ENCODE measurements around the gene RNF212B. TPM values are rescaled to one million over a fixed set of nuclear protein-coding genes. Genes with fewer than 3 reads are reported as not detected.
A peak's percentile ranks its signal among the peaks of the same experiment; 100 is the strongest.

RNF212B gene
- total and polyA plus RNA-seq, 2 of the 13 experiments (the other 11 are each of a cell fraction or from before 2014, with no cell fraction given) = 0.05 TPM; not detected in 1

DNA sequence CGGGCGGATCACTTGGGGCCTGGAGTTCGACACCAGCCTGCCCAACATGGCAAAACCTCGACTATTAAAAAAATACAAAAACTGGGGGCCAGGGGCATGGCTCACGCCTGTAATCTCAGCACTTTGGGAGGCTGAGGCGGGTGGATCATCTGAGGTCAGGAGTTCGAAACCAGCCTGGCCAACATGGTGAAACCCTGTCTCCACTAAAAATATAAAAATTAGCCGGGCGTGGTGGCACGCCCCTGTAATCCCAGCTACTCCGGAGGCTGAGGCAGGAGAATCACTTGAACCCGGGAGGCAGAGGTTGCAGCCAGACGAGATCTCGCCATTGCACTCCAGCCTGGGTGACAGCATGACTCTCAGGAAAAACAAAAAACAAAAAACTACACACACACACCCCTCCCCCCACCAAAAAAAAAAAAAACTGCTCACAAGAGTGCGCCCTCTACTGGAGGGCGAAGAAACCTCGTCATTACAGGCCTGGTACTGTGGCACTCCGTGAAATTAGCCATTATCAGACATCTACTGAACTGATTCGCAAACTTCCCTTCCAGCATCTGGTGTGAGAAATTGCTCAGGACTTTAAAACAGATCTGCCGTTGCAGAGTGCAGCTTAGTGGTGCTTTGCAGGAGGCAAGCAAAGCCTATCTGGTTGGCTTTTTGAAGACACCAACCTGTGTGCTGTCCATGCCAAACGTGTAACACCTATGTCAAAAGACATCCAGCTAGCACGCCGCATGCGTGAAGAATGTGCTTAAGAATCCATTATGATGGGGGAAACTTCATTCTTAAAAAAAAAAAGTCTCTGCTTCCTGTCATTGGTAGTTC lies 57.2 kb downstream of the RNF212B start (continued):
- TF ChIP-seq, protein P1, sequence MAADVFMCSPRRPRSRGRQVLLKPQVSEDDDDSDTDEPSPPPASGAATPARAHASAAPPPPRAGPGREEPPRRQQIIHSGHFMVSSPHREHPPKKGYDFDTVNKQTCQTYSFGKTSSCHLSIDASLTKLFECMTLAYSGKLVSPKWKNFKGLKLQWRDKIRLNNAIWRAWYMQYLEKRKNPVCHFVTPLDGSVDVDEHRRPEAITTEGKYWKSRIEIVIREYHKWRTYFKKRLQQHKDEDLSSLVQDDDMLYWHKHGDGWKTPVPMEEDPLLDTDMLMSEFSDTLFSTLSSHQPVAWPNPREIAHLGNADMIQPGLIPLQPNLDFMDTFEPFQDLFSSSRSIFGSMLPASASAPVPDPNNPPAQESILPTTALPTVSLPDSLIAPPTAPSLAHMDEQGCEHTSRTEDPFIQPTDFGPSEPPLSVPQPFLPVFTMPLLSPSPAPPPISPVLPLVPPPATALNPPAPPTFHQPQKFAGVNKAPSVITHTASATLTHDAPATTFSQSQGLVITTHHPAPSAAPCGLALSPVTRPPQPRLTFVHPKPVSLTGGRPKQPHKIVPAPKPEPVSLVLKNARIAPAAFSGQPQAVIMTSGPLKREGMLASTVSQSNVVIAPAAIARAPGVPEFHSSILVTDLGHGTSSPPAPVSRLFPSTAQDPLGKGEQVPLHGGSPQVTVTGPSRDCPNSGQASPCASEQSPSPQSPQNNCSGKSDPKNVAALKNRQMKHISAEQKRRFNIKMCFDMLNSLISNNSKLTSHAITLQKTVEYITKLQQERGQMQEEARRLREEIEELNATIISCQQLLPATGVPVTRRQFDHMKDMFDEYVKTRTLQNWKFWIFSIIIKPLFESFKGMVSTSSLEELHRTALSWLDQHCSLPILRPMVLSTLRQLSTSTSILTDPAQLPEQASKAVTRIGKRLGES (CRISPR knock-in tag; IDR thresholded peaks at IDR 0.05; ENCODE audit: borderline replicate concordance) = 0 out of 2 replicates have a peak, but pooled peaks have one; percentile 18
- TF ChIP-seq CREM (IDR thresholded peaks at IDR 0.05) (peak; percentile 64), CREM (CRISPR knock-in tag; IDR thresholded peaks at IDR 0.05) (no peak), KDM5A (IDR thresholded peaks at IDR 0.05; ENCODE audit: borderline replicate concordance, low read length) (no peak; the same call in 1 of the 2 replicates), HOXD1 (CRISPR knock-in tag; IDR thresholded peaks at IDR 0.05) (peak; percentile 61; the same call in 1 of the 2 replicates), ZNF552 (CRISPR knock-in tag; IDR thresholded peaks at IDR 0.05; ENCODE audit: borderline replicate concordance) (no peak), ZNF782 (CRISPR knock-in tag; IDR thresholded peaks at IDR 0.05; ENCODE audit: borderline replicate concordance) (no peak), NCOA5 (CRISPR knock-in tag; IDR thresholded peaks at IDR 0.05) (peak; percentile 74; the same call in 1 of the 2 replicates), ZNF891 (CRISPR knock-in tag; IDR thresholded peaks at IDR 0.05) (0 out of 2 replicates have a peak, but pooled peaks have one; percentile 23), HOXA3 (CRISPR knock-in tag; IDR thresholded peaks at IDR 0.05) (peak; percentile 46; the same call in 1 of the 2 replicates), ZMAT3 (CRISPR knock-in tag; conservative IDR thresholded peaks at IDR 0.05) (0 out of 2 replicates have a peak, but pooled peaks have one; percentile 52), CAMTA2 (CRISPR knock-in tag; IDR thresholded peaks at IDR 0.05; ENCODE audit: borderline replicate concordance) (no peak), RBM39 (IDR thresholded peaks at IDR 0.05; ENCODE audit: low read depth, low read length, poor library complexity, severe bottlenecking) (no peak), DMAP1 (CRISPR knock-in tag; IDR thresholded peaks at IDR 0.05) (0 out of 2 replicates have a peak, but pooled peaks have one; percentile 23)
- TF ChIP-seq, protein P2, sequence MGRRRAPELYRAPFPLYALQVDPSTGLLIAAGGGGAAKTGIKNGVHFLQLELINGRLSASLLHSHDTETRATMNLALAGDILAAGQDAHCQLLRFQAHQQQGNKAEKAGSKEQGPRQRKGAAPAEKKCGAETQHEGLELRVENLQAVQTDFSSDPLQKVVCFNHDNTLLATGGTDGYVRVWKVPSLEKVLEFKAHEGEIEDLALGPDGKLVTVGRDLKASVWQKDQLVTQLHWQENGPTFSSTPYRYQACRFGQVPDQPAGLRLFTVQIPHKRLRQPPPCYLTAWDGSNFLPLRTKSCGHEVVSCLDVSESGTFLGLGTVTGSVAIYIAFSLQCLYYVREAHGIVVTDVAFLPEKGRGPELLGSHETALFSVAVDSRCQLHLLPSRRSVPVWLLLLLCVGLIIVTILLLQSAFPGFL (CRISPR knock-in tag; IDR thresholded peaks at IDR 0.05) = no peak
- TF ChIP-seq, protein P3, sequence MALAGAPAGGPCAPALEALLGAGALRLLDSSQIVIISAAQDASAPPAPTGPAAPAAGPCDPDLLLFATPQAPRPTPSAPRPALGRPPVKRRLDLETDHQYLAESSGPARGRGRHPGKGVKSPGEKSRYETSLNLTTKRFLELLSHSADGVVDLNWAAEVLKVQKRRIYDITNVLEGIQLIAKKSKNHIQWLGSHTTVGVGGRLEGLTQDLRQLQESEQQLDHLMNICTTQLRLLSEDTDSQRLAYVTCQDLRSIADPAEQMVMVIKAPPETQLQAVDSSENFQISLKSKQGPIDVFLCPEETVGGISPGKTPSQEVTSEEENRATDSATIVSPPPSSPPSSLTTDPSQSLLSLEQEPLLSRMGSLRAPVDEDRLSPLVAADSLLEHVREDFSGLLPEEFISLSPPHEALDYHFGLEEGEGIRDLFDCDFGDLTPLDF (CRISPR knock-in tag; IDR thresholded peaks at IDR 0.05) = peak; percentile 37; the same call in 1 of the 2 replicates
- TF ChIP-seq, protein P4, sequence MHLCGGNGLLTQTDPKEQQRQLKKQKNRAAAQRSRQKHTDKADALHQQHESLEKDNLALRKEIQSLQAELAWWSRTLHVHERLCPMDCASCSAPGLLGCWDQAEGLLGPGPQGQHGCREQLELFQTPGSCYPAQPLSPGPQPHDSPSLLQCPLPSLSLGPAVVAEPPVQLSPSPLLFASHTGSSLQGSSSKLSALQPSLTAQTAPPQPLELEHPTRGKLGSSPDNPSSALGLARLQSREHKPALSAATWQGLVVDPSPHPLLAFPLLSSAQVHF (CRISPR knock-in tag; IDR thresholded peaks at IDR 0.05) = peak; percentile 63; the same call in 1 of the 2 replicates
- TF ChIP-seq, protein P5, sequence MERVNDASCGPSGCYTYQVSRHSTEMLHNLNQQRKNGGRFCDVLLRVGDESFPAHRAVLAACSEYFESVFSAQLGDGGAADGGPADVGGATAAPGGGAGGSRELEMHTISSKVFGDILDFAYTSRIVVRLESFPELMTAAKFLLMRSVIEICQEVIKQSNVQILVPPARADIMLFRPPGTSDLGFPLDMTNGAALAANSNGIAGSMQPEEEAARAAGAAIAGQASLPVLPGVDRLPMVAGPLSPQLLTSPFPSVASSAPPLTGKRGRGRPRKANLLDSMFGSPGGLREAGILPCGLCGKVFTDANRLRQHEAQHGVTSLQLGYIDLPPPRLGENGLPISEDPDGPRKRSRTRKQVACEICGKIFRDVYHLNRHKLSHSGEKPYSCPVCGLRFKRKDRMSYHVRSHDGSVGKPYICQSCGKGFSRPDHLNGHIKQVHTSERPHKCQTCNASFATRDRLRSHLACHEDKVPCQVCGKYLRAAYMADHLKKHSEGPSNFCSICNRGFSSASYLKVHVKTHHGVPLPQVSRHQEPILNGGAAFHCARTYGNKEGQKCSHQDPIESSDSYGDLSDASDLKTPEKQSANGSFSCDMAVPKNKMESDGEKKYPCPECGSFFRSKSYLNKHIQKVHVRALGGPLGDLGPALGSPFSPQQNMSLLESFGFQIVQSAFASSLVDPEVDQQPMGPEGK (CRISPR knock-in tag; IDR thresholded peaks at IDR 0.05) = peak; percentile 76
- TF ChIP-seq, protein P6, sequence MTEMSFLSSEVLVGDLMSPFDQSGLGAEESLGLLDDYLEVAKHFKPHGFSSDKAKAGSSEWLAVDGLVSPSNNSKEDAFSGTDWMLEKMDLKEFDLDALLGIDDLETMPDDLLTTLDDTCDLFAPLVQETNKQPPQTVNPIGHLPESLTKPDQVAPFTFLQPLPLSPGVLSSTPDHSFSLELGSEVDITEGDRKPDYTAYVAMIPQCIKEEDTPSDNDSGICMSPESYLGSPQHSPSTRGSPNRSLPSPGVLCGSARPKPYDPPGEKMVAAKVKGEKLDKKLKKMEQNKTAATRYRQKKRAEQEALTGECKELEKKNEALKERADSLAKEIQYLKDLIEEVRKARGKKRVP (CRISPR knock-in tag; IDR thresholded peaks at IDR 0.05) = peak in 1 of 2 experiments; percentile 24; a peak in 1 of 4 replicates

All from HepG2 (cell line).